Colon (tissue), 2 donors: Measurements from ENCODE around the gene SPRR5.
A peak's percentile ranks its signal among the peaks of the same experiment; 100 is the strongest.

Source experiments
- FAIRE-seq: peaks from 2 replicates; lab custom pipeline; 2012; peaks lifted over from hg19 to GRCh38; lab: Jason Lieb, UNC
- donor health status: control.
- donor health status: control.

SPRR5 gene

GRCh38 chr1:152983234-152983633 is 36.2 kb downstream of the SPRR5 start:
- no peak for FAIRE-seq

GRCh38 chr1:152983743-152984142 is 36.7 kb downstream of the SPRR5 start, which contains the start of gene SPRR1A:
Gene SPRR1A (plus strand): TSS chr1:152984081. CDS start chr1:152985231, 1,150 bp downstream.
- FAIRE-seq = no peak

- peak; percentile 5 for FAIRE-seq
These were observed 39.6 kb downstream of the SPRR5 start for GRCh38 chr1:152986578-152986977.

- FAIRE-seq = no peak
These were observed 46.2 kb downstream of the SPRR5 start for GRCh38 chr1:152993186-152993585.

- no peak for FAIRE-seq
These were observed 48.8 kb downstream of the SPRR5 start for GRCh38 chr1:152995842-152996241.

GRCh38 chr1:152996633-152997400 is 49.8 kb downstream of the SPRR5 start:
- FAIRE-seq = no peak

GRCh38 chr1:152997901-152998300 is 50.9 kb downstream of the SPRR5 start:
- no peak for FAIRE-seq

- FAIRE-seq = no peak
These were observed 51.5 kb downstream of the SPRR5 start for GRCh38 chr1:152998476-152998875.
